Stimulated activated CD4-positive, alpha-beta T cell treated with anti-CD3 and anti-CD28 coated beads, TNF-alpha, amount 100 ng/mL, for 4 hours (primary cell): Measurements from ENCODE around the gene ODF2L.

ENCODE experiments used
- DNase-seq, 3 experiments: peaks; one replicate each; pipeline ENCODE4 v3.0.0-alpha.2; 2020; ENCODE audit warnings: low read depth in 3 of 3

The ODF2L gene

DNA sequence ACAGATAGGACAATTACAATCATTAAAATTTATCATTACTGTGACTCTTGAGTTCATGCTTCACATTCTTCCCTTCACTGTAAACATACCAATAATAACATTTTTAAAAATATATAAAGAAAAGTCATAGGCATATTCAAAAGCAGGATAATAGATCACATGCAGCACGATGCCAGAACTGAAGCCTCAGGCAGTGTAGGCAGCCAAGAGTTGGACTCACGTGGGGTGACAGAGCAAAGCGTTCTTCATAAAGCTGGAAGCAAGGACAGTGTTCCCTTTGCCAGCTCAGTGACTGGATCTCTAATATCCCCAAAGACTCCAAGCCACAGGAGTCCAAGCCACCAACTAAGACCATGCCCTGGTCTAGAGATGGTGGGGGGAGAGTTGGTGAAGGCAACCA, 77.7 kb downstream of the ODF2L start:
- no peak for DNase-seq

DNA sequence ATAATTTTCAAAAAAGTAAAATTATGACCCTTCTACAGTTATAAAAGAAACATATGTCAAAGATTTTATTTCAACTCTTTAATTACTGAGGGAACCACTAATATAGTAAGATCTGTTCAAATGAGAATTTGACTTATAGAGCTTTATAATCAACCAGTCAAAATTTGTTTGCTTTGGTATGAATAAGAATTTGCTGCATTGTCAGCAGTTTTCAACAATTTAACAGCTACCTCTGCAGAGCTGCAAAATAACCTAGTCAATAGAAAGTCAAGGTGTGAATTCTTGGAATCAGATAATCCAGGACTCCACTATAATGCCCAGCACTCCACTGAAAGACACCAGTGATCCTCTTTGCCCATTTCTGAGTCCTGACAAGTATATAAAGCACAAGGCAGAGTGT, 78.2 kb downstream of the ODF2L start:
- DNase-seq, result no peak

DNA sequence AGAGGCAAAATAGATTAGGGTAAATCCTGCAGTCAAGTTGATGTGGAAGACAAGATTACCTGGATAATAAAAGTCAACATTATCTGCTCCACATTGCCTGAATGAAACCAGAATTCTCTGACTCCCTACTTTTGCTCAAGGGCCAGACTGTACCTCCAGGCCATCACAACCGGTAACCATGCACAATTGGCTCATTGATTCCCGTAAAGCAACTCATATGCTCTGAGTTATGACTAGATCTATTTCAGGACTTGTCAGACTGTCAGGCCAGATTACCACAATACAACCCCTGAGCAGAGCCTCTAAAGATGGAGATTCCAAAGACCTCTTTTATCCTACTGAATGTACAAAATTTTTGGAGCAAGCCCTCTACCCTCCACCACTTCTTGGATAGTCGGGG, 90.4 kb downstream of the ODF2L start:
- DNase-seq, result no peak

GRCh38 chr1:86303041-86303690, 93.0 kb downstream of the ODF2L start:
- DNase-seq, result no peak
